H1 (cell line): ENCODE measurements around the gene SLC41A1. TPM values are rescaled to one million over a fixed set of nuclear protein-coding genes. Genes with fewer than 3 reads are reported as not detected.

ENCODE experiments used
- polyA plus RNA-seq, 7 experiments: library from polyadenylated mRNA; depleted of rRNA in 3 of 7; stranded (reverse) in 5 of 7; unstranded in 2 of 7; fragments of >200 nt in 5 of 7; fragments of 200-250 nt in 2 of 7; gene quantifications; 1 replicate in 5 of 7; 2 replicates in 1 of 7; 4 replicates in 1 of 7; pipeline versions ENCODE4 v1.2.1 to v1.2.3, GENCODE V29; 2011 to 2013; ENCODE audit warnings: missing spikeins in 2 of 7, mixed read lengths in 2 of 7
- total RNA-seq: library from RNA; stranded (reverse); fragmentation: NEBNext Ultra II Directional; extraction: Animal tissue kit (Norgen Biotek cat#: 25700); gene quantifications from 2 replicates; pipeline ENCODE4 v1.2.1, GENCODE V29; 2021
- TF ChIP-seq, protein P1 (sequence below): fragments of 300-600 bp; sonication (generic); IDR thresholded peaks from 2 replicates; pipeline ENCODE4 v1.7.1; 2012; ENCODE audit warnings: low read length, moderate library complexity, mild to moderate bottlenecking, inconsistent platforms; ENCODE audit not compliant: insufficient replicate concordance

The SLC41A1 gene
- total and polyA plus RNA-seq, 2 of the 8 experiments (the other 6 are each of a cell fraction or from before 2014, with no cell fraction given), result 41.2 to 42.3 TPM

DNA sequence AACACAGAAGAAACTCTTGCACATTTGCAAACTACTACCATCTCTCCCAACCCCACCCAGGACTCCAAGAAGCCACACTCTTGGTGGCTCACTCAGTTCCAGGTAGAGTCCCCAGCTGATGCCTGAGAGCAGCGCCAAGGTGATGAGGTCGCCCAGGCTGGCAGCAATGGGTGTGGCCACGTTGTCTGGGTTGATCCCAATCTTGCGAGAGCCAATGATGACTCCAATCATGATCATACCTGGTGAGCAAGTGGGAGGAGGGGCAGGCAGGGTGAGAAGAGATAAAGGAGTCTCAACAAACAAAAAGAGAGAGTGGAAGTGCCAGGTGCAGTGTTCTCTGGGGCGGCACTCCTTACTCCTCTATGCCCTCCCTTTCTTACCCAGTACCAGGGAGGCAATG is 14.4 kb downstream of the SLC41A1 start (continued):
- TF ChIP-seq, protein P1, sequence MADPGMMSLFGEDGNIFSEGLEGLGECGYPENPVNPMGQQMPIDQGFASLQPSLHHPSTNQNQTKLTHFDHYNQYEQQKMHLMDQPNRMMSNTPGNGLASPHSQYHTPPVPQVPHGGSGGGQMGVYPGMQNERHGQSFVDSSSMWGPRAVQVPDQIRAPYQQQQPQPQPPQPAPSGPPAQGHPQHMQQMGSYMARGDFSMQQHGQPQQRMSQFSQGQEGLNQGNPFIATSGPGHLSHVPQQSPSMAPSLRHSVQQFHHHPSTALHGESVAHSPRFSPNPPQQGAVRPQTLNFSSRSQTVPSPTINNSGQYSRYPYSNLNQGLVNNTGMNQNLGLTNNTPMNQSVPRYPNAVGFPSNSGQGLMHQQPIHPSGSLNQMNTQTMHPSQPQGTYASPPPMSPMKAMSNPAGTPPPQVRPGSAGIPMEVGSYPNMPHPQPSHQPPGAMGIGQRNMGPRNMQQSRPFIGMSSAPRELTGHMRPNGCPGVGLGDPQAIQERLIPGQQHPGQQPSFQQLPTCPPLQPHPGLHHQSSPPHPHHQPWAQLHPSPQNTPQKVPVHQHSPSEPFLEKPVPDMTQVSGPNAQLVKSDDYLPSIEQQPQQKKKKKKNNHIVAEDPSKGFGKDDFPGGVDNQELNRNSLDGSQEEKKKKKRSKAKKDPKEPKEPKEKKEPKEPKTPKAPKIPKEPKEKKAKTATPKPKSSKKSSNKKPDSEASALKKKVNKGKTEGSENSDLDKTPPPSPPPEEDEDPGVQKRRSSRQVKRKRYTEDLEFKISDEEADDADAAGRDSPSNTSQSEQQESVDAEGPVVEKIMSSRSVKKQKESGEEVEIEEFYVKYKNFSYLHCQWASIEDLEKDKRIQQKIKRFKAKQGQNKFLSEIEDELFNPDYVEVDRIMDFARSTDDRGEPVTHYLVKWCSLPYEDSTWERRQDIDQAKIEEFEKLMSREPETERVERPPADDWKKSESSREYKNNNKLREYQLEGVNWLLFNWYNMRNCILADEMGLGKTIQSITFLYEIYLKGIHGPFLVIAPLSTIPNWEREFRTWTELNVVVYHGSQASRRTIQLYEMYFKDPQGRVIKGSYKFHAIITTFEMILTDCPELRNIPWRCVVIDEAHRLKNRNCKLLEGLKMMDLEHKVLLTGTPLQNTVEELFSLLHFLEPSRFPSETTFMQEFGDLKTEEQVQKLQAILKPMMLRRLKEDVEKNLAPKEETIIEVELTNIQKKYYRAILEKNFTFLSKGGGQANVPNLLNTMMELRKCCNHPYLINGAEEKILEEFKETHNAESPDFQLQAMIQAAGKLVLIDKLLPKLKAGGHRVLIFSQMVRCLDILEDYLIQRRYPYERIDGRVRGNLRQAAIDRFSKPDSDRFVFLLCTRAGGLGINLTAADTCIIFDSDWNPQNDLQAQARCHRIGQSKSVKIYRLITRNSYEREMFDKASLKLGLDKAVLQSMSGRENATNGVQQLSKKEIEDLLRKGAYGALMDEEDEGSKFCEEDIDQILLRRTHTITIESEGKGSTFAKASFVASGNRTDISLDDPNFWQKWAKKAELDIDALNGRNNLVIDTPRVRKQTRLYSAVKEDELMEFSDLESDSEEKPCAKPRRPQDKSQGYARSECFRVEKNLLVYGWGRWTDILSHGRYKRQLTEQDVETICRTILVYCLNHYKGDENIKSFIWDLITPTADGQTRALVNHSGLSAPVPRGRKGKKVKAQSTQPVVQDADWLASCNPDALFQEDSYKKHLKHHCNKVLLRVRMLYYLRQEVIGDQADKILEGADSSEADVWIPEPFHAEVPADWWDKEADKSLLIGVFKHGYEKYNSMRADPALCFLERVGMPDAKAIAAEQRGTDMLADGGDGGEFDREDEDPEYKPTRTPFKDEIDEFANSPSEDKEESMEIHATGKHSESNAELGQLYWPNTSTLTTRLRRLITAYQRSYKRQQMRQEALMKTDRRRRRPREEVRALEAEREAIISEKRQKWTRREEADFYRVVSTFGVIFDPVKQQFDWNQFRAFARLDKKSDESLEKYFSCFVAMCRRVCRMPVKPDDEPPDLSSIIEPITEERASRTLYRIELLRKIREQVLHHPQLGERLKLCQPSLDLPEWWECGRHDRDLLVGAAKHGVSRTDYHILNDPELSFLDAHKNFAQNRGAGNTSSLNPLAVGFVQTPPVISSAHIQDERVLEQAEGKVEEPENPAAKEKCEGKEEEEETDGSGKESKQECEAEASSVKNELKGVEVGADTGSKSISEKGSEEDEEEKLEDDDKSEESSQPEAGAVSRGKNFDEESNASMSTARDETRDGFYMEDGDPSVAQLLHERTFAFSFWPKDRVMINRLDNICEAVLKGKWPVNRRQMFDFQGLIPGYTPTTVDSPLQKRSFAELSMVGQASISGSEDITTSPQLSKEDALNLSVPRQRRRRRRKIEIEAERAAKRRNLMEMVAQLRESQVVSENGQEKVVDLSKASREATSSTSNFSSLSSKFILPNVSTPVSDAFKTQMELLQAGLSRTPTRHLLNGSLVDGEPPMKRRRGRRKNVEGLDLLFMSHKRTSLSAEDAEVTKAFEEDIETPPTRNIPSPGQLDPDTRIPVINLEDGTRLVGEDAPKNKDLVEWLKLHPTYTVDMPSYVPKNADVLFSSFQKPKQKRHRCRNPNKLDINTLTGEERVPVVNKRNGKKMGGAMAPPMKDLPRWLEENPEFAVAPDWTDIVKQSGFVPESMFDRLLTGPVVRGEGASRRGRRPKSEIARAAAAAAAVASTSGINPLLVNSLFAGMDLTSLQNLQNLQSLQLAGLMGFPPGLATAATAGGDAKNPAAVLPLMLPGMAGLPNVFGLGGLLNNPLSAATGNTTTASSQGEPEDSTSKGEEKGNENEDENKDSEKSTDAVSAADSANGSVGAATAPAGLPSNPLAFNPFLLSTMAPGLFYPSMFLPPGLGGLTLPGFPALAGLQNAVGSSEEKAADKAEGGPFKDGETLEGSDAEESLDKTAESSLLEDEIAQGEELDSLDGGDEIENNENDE, result no peak
